SK-N-MC (cell line): ENCODE results near the gene RFPL1.

Experiments used
- EZH2 ChIP-seq: fragments of 200-600 bp; sonication (generic); IDR thresholded peaks from one replicate; pipeline ENCODE4 v1.6.1; 2017; ENCODE audit warnings: antibody characterized with exemption
- FOXP2 ChIP-seq: optimal IDR thresholded peaks from 2 replicates; pipeline ENCODE3; 2011; ENCODE audit warnings: mild to moderate bottlenecking, moderate library complexity; ENCODE audit not compliant: insufficient read depth; ENCODE audit errors: extremely low read length, control extremely low read depth
- POLR2AphosphoS5 ChIP-seq: IDR thresholded peaks from 2 replicates; pipeline ENCODE4 v1.6.1; 2012; ENCODE audit warnings: mild to moderate bottlenecking, low read depth, low read length, borderline replicate concordance

DNA sequence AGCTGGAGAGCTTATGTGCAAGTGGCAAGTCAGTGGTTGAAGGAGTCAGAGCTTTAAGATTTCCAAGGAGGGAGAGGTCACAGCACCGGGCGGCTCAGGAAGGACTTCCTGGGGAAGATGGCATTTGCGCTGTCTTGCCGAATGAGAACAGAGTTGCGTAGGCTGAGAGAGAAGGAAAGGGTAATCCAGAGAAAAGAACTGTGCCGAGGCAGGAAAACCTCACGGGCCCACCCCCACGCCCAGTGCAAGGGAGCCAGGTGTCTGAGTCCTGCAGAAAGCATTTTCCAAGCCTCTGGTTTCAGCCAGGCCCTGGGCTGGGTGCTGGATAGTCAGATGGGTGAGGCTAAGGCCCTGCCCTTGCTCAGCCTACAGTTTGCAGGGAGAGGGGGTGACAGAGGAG, 46.8 kb upstream of the RFPL1 start:
- TF ChIP-seq POLR2AphosphoS5 (no peak), EZH2 (no peak), FOXP2 (no peak)
